Fibroblast of gingiva (primary cell): Measurements from ENCODE around the gene CRYBG3.

Source experiments
- DNase-seq: peaks from one replicate; pipeline ENCODE4 v3.0.0-alpha.2; 2011; ENCODE audit warnings: low read depth

CRYBG3 gene

DNA sequence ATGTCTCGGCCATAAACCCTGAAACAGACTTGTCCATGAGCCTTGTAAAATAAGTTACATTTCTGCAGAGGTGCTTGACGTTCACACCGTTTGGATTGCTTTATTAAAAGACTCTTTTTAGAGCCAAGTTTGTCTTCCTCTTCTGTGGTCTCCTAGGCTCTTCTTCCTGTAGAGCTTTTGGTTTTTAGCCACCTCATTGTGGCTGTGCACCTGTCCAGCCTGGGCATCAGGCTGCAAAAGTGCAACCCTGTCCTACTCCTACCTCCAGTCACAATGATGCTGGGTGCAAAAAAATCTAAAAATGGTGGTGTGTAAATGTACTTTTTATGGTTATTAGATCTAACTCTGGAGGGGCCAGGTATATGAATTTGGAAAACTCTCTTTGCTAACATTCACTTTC is 153.2 kb downstream of the CRYBG3 start:
- no peak for DNase-seq

- no peak for DNase-seq
Measured at GRCh38 chr3:97975466-97975865, 153.7 kb downstream of the CRYBG3 start.

DNA sequence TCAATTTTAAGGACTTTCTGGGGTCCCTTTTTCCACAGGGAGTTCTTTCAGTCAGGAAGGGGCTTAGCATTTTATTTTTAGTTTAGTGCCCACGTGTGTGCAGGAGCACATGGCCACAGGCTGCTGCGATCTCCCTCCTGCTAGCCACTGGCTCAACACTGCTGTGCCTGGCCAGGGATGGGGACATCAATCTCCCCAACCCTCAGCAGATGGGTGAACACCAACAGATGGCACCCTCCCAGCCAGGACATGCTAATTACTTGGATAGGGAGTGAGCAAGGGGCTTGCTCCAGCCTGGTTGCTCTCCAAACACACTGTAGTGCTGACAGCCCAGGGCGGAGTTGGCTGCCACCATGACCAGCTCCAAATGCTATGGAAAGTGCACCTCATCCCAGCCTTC is 157.8 kb downstream of the CRYBG3 start:
- no peak for DNase-seq

GRCh38 chr3:97981886-97982285 is 160.1 kb downstream of the CRYBG3 start:
- no peak for DNase-seq

DNA sequence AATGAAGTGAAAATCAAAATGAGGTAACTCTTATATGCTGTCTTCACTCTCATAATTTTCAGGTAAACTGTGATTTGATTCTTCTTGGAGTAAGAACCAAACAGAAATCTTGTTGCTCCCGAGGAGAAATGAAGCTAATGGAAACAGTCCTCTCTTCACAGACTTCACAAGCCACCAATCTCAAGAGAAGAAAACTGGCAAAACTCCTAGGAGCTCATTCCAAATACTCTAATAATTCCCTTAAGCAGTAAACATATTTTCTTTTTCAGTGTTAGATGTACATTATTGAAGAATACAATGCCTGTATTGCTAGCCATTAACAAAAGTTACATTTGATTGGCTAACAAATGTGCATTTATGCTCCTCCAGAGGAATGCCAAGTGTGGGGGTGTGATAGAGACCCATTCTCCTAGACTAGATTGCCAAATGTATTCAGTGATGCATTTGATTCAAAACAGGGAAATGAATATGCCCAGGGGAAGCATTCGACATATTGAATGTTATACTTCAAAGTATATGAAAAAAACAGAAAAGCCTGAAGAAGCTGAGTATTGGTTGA is 162.2 kb downstream of the CRYBG3 start:
- DNase-seq, result no peak

DNA sequence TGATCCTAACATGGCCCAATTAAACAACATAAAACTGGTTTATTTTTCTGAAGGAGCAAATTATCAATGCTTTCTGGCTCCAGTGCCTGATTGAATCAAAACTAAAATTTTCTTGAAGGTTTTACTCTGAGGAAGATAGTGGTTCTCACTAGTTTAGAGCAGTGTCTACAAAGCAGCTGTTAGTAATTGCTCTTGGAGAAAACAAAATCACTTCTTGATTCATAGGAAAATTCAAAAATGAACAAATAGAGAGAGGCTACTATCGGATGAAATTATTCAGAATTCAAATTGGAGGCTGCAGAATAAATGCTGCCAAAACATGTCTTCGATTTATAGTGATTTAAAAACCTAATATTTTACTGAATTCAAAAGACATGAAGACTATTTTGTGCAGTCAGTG is 165.5 kb downstream of the CRYBG3 start:
- DNase-seq, result no peak

DNA sequence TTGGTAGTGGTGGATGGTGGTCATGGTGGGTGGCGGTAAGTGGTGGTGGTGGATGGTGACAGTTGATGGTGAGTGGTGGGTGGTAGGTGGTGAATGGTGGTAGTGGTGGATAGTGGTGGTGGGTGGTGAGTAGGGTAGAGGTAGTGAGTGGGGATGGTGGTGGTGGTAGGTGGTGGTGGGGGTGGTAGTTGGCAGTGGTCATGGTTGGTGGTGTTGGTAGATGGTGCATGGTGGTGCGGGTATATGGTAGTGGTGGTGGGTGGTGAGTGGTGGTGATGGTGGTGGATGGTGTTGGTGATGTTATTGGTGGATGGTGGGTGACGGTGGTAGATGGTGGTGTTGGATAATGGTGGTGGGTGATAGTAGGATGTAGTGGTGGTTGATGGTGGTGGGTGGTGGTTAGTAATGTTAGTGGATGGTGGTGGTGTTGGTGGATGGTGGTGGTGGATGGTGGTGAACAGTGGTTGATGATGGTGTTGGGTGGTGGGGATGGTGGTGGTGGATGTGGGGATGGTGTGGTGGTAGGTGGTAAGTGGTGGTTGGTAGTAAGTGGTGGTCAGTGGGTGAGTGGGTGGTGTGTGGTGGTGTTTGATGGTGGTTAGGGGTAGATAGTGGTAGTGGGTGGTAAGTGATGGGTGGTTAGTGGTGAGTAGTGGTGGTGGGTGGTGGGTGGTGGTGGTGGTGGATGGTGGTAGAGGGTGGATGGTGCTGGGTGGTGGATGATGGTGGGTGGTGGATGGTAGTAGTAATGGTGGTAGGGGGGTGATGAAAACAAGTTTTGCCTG is 167.2 kb downstream of the CRYBG3 start:
- DNase-seq, result no peak

DNA sequence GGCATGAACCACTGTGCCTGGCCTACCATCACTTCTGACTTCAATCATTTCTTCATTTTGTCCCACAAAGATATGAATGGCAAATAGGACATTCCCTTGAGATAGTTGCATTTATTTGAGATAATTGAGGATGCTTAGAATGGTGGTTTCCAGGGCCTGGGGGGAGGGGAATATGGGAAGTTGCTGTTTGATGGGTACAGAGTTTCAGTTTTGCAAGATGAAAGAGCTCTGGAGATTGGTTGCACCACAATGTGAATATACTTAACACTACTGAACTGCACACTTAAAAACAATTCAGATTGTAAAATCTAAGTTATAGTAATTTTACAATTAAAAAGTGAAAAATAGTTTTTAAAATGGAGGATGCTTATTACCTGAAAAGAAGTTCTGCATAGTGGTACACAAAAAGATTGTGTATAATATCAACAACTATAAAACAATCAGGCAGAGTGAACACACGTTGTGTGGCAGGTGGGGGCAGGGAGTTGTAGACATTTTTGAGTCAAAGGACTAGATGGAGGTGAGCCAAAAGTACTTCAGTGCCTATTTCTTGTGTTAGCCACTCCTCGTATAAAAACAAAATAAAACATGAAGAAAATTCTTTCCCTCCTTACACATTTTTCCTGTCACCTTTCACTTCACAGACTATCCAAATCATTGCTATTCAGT is 168.9 kb downstream of the CRYBG3 start:
- no peak for DNase-seq

DNA sequence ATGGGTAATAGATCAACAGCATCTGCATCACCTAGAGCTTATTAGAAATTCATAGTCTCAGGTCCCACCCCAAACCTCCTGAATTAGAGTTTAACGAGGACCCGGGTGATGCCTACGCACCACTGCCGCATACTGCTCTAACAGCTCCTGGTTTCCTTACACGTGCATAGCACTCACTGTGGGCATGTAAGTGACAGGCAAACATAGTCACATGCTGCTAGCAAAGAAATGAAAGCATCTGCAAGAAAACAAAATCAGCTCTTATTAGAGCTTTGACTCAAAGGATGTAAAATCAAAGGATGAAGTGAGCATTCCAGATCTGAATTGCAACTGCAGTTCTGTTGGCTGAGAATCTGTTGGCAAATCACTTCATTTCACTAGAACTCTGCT is 169.5 kb downstream of the CRYBG3 start:
- no peak for DNase-seq

DNA sequence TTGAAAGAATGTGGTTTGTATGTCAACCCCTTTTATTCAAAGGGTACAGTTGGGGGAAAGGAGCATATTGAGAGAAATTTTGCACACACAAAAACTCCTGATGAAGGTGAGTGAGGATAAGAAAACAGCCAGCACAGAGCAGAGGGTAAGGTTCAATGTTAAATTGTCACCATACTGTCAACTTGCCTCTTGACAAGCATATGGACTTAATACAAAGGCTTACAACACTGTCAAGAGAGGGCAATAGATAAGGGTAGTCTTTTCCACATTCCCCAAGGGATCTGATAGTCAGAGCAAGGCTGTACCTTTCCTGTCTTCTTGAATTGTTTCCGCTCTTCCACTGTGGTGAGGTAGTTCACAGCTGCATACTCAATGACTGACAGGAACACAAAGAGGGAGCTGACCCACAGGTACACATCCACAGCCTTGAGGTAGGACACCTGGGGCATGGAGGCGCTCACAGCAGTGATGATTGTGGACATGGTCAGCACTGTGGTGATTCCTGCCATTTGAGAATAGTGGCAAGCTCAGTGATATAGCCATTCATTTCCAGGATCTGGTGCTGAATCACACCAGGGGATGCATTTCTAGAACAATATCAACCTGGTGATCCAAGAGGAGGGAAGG is 170.8 kb downstream of the CRYBG3 start:
- no peak for DNase-seq

- no peak for DNase-seq
Measured at GRCh38 chr3:97993526-97993925, 171.7 kb downstream of the CRYBG3 start.

DNA sequence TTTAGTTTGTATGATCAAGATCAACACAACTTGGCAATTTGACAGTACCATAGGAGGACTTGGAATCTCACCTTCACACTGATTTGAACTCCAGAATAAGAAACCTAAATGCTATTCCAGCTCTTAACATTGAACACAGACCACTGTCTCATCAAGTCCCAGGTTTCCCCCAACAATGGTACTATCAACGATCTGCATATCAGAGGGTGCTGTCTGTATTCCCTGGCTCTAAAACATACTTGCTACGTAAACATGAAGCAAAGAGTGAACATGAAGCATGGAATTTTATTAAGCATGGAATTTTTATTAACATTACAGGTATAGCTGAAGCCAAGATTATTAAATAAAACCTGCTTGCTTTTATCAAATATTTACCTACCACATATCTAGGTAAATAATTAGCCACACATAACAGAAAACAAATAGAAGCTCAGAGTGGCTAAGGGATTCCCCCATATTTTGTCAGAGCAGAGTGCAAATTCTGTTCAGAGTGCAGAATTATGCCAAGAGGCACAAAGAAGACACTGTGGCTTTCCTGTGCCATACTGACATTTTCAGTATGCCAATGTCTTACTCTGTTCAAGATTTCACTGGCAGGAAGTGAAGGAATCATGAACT is 172.6 kb downstream of the CRYBG3 start:
- DNase-seq, result no peak
